GM10266 (cell line): ENCODE measurements around the gene UBE3D.

Experiments used
- DNase-seq: peaks from one replicate; pipeline ENCODE4 v3.0.0; 2012; ENCODE audit errors: extremely low spot score
- CTCF ChIP-seq: IDR thresholded peaks from 2 replicates; pipeline ENCODE4 v1.5.1; 2012; ENCODE audit warnings: mild to moderate bottlenecking, low read depth; ENCODE audit not compliant: control insufficient read depth, insufficient read depth; ENCODE audit errors: missing control alignments

Gene UBE3D

DNA sequence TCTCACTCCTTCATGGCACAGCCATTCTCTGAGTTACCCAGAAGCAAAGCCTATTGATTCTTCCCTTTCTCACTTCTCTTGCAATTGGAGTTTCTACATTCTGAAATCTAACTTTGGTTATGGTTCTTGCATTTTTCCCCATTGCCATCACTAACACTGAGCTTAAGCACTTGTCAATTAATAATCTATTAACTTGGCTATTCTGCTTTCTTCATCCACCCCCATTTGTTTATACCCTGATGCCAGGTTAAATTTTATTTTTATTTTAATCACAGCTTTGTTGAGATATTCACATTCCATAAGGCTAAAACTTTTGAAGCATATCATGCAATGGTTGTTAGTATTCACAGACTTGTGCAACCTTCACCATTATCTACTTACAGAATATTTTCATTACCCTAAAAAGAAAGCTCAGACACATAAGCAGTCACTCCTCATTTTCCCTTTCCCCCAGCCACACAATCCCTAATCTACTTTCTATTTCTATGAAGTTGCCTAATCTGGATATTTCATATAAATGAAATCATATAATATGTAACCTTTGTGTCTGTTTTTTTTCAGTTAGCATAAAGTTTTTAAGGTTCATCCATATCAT is 222.3 kb downstream of the UBE3D start:
- DNase-seq = no peak
- TF ChIP-seq CTCF = no peak

DNA sequence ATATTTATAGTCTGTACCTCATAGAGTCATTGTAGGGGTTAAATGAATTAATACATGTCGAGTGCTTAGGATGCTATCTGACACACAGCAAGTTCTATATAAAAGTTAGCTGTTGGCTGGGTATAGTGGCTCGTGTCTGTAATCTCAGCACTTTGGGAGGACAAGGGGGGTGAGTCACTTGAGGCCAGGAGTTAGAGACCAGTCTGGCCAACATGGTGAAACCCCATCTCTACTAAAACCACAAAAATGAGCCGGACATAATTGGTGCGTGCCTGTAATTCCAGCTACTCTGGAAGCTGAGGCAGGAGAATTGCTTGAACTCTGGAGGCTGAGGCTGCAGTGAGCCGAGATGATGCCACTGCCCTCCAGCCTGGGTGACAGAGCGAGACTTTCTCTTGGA is 222.9 kb downstream of the UBE3D start:
- TF ChIP-seq CTCF = no peak
- no peak for DNase-seq
